Eye (tissue), 1 donor: ENCODE measurements around the gene FAT1.

Source experiments
- DNase-seq: peaks from one replicate; pipeline ENCODE4 v3.0.0-alpha.2; 2015

FAT1 gene

DNA sequence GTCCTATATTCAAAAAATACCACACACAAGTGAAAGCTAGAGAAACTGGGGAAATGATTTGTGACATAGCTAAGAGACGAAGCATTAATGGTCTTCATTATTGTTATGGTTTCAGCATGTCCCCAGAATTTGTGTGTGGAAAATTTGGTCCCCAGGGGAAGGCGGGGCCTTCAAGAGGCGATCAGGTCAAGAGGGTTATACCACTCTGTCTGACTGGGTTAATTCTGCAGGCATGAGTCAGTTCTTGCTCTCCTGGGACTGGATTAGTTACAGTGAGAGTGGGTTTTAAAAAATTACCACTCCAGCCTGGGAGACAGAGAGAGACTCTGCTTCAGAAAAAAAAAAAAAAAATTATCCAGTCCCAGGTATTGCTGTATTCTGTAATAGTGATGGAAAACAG is 166.2 kb downstream of the FAT1 start:
- peak; percentile 61 for DNase-seq

DNA sequence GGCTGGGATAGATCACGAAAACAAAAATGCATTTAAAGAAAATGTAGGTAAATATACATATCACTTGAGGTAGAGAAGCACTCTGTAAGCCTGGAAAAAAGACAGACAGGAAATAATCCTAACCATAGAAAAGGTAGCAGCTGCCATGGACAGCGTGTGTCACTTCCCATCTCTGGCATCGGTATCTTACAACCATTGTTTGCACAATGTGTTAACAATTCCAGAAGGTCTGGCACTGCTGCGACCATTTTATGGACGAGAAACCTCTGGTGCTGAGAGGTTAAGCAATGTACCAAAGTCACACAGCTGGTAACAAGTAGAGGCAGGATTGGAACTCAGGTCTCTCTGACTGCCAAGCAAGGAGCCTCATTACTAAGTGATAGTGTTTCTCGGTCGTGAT is 166.6 kb downstream of the FAT1 start:
- no peak for DNase-seq

DNA sequence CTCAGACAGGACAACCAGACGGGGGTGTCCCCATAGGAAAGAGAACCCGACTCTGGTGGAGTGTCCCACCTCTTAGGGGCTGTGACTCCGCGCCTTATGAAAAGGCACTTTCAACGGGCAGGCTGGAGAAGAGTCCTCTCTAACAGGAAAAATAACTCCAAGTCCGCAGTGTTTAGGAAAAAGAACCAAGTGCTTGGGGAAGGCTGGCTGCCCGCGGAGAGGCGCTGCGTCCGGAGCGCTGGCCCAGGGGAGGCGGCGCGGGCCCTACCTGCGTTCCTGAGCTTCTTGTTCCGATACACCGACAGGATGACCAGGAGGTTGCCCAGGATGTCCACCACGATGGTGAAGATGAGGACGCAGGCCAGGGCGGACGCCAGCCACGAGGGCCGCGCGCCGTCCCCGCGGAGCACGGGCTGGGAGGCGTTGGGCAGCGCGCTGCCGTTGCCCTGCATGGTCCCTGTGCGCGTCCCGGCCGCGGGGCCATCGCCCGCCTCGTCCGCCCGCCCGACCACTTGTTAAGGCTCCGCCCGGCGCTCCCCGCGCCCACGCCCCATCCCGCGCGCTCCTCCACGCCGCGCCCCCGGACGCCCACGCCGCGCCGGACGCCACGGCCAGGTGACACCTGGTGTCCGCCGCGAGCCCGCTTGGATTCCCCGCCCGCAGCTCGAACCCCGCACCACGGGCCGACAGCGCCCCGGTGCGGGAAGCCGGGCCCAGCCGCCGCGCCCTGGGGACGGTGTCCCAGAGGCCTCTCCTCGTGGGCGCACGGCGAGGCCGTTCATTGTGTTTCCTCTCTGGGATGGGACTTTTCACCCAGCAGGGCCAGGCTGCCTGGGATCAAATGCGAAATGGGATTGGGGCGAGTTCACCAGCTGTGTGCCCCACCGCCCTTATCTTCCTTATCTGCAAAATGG is 168.5 kb downstream of the FAT1 start, which contains the start of gene MTNR1A:
Gene MTNR1A, minus strand, starts transcription at position 654 of the 914 bp plus-strand sequence. Its CDS starts 202 bp downstream, at position 452.
- peak; percentile 72 for DNase-seq

DNA sequence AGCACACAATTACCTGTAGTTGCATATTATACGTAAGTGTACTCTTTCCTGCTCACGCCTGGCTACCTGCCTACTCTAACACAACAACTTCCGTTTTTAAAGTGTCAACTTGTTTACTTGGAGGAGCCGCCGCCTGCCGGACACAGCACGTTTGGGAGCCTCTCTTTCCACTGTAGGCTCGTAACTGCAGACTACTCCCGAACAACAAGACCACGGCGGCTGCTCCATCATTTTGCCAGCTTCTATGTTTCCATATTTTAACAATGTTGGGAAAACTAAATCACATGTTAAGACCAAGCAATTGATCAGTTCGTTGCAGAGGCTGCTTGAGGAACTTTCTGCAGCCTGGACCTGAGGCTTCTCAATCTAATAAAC is 169.1 kb downstream of the FAT1 start:
- DNase-seq: peak; percentile 71

DNA sequence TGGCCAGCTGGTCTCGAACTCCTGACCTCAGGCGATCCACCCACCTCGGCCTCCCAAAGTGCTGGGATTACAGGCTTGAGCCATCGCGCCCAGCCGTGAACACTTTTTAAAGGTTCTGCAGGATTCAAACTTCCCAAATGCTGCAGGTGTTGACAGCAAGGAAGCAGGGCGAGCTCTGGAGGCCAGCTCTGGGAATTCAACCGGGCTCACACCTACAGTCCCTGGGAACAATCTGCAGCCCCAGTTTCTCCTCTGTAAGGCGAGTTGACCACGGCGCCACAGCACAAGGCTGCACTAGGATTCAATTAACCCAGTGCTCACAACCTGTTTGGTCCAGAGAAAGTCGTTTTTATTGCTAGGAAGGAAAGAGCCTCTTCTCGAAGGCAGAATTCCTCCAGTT is 169.9 kb downstream of the FAT1 start:
- no peak for DNase-seq

DNA sequence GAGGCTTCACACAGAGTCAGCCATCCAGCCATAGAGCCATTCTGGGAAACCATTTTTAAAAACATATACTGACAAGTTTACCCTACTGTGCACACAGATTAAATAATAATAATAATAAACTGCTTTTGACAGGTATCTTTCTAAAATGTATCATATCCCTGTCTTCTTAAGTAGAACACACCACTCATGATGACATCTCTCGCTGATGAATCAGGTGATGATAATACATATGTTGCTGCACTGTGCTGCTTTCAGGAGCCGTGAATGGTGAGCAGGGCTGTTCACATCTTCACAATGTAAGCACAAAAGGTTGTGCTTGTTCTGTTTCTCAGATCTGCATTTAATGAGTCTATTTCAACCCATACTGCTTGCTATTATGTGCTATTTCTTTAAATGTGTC is 171.8 kb downstream of the FAT1 start:
- no peak for DNase-seq

DNA sequence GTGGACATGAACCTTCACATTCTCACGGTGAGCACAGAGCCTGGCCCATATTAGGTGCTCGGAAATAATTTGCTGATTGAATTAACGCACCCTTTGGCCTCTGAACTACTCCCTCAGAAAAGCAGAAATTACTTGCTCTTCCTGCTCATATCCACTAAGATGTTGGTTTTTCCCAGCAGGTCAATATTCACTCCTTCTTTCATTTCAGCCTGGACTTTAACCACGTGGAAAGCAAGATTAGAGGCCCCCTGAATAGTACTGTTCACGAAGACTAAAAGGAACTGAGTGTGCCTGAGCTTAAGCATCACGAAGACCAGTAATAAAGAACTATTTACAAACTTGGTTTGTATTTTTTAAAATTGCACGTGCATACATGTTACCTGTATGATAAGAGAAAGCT is 178.2 kb downstream of the FAT1 start:
- DNase-seq: no peak

DNA sequence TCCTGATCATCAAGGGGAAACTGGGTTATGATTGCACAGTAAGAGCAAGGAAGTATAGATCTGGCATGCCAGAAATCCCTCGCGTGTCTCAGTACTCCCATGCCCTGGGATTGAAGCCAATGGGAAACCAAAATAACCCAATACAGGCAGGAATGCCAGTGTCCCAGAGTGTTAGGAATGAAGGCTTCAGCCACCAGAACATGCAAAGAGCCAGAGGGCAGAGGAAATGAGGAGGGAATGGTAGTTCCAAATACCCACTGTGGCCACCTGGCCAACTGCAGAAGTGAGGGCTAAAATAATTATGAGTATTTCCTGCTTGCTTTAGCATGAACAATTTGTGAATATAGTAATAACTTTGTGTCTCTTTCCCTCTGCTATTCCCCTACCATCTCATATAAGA is 180.4 kb downstream of the FAT1 start:
- no peak for DNase-seq

DNA sequence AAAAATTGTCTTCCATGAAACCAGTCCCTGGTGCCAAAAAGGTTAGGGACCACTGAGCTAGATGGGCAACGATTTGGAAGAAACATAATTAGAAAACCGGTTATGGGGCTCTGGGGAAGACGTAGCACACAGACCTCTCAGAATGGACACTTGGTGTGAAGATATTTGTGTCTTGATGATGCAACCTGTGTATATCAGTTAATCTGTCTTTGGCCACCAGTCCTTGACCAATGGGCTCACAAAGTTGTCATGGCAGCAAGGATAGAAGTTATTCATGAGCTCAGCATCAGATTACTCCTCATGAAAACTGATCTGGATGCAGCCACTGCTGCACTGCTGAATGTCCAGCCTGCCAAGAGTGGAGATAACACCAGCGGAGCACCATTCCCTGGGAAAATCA is 181.9 kb downstream of the FAT1 start:
- no peak for DNase-seq

DNA sequence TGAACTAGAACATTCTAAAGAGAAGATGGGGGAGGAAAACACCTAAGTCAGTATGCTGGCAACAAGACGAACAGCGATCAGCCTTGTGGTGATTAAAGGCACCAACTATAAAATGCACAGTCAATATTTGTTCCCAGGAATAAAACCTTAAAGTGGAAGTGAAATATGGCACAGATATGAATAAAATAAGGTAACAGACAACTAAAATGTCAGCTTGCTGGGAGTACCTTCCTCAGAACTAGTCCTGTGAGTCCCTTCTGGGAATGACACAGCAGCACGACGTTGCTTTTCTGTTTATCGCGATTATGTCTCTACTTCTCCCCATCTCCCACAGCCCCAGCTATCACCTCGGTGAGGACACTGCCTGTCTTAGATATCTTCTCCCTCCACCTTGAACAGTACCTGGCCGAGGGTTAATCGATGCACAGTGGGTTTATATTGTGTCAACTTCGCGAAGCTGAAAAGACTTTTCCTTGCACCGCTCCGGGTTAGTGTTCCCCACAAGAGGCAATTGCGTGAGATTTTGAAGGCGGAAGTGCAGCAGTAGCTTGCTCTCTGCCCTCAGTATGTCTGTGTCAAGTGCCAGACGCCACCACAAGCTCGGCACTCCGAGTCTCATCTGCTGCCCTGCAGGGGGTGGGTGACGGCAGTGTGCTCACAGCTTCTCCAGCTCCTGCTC is 185.7 kb downstream of the FAT1 start:
- no peak for DNase-seq
